Measurements from ENCODE around the gene CA5A. TPM values are rescaled to one million over a fixed set of nuclear protein-coding genes. Genes with fewer than 3 reads are reported as not detected.

Gene CA5A
- total RNA-seq (2016; rRNA removed; fragmentation: Illumina TruSeq; extraction: Trizol) (85.7 and 106 TPM in 2 replicates), polyA plus RNA-seq (2011; rRNA removed) (66.8 and 70.0 TPM in 2 replicates), polyA minus RNA-seq (2011; rRNA and poly(A)+ RNA removed; ENCODE audit: low replicate concordance) (132 TPM in 1 of 2 replicates, not detected in the other), Bru-seq, nascent RNA (percentile 89 among the genes with signal in this experiment), BruChase-seq, experiment 1, labeled RNA remaining after a 6-hour chase (percentile 82 among the genes with signal in this experiment), BruChase-seq, experiment 2, labeled RNA remaining after a 2-hour chase (percentile 92 among the genes with signal in this experiment)
- 32.7 and 37.9 TPM in 2 replicates for total RNA-seq (2016; cell fraction: cytosol; rRNA removed; fragmentation: Illumina TruSeq; extraction: Trizol; ENCODE audit: low read depth)
- 85.8 and 97.2 TPM in 2 replicates for total RNA-seq (2016; cell fraction: insoluble cytoplasmic fraction; rRNA removed; fragmentation: Illumina TruSeq; extraction: Trizol)
- 29.8 and 38.9 TPM in 2 replicates for total RNA-seq (2016; cell fraction: membrane; rRNA removed; fragmentation: Illumina TruSeq; extraction: Trizol)
- total RNA-seq (2016; cell fraction: nucleus; rRNA removed; fragmentation: Illumina TruSeq; extraction: Trizol), result 97.3 and 115 TPM in 2 replicates
- polyA plus RNA-seq (2011; cell fraction: cytosol; rRNA removed), result 69.7 and 71.1 TPM in 2 replicates
- 186 and 199 TPM in 2 replicates for polyA plus RNA-seq (2011; cell fraction: nucleus; rRNA removed)
- 44.2 and 48.2 TPM in 2 replicates for polyA plus RNA-seq (2012)
- polyA plus RNA-seq (2016; cell fraction: cytosol; fragmentation: Illumina TruSeq; extraction: Trizol; ENCODE audit: low read depth), result 21.5 and 23.0 TPM in 2 replicates
- polyA plus RNA-seq (2016; cell fraction: insoluble cytoplasmic fraction; fragmentation: Illumina TruSeq; extraction: Trizol; ENCODE audit: low read depth), result 68.8 and 71.9 TPM in 2 replicates
- polyA plus RNA-seq (2016; cell fraction: membrane; fragmentation: Illumina TruSeq; extraction: Trizol; ENCODE audit: low read depth), result 18.4 and 18.5 TPM in 2 replicates
- polyA plus RNA-seq (2016; cell fraction: nucleus; fragmentation: Illumina TruSeq; extraction: Trizol; ENCODE audit: insufficient read depth, low read depth), result 127 and 130 TPM in 2 replicates
- polyA minus RNA-seq (2011; cell fraction: cytosol; rRNA and poly(A)+ RNA removed), result 12.6 and 15.9 TPM in 2 replicates
- 114 and 132 TPM in 2 replicates for polyA minus RNA-seq (2011; cell fraction: nucleus; rRNA and poly(A)+ RNA removed)
- long read RNA-seq, experiment 1, full-length matches to known transcripts, result 32 of 61 reads
- long read RNA-seq, experiment 1, partial matches to known transcripts, result 4 of 61 reads
- long read RNA-seq, experiment 1, other reads (novel, unspliced or antisense), result 25 of 61 reads
- long read RNA-seq, experiment 2, full-length matches to known transcripts, result 40 of 95 reads
- long read RNA-seq, experiment 2, partial matches to known transcripts, result 31 of 95 reads
- long read RNA-seq, experiment 2, other reads (novel, unspliced or antisense), result 24 of 95 reads

- intact Hi-C loops (cut with micrococcal nuclease; ENCODE audit: unreplicated experiment), result loop anchor here (1.0 kb wide), 1 partner anchor 12 kb away; no protein-coding TSS in a partner anchor
- FAIRE-seq (peak; percentile 99), DNase-seq (ENCODE audit: low spot score) (peak; percentile 96), ATAC-seq (peak; percentile 91)
- no peak within 1 kb of the TSS for H2AFZ ChIP-seq (ENCODE audit: low read length)
- TSS peak; percentile 99 for BruUV-seq (replicated peaks)
- WGBS (ENCODE audit: low lambda C conversion rate), result 11% methylated on average over 14 of the region's 15 CpGs
- peak within 1 kb of the TSS; percentile 85 for H3K9ac ChIP-seq (ENCODE audit: insufficient read depth, low read depth, low read length)
- in situ Hi-C loops (cut with HindIII; ENCODE audit: extremely low pct_ligation_motif_present, low pct_unique_long_range_greater_than_20kb), result no loop called here
- peak within 1 kb of the TSS; percentile 94 for H3K27ac ChIP-seq (ENCODE audit: extremely low read length, insufficient read depth, low read length)
- H4K20me1 ChIP-seq (ENCODE audit: insufficient read depth, low read length), result peaks cover 34% of the 10 kb centered on the region
- H3K4me2 ChIP-seq (ENCODE audit: low read depth, low read length), result peak within 1 kb of the TSS; percentile 90
- peaks cover 48% of the 10 kb centered on the region for H3K79me2 ChIP-seq (ENCODE audit: insufficient read depth, low read length)
- H3K4me1 ChIP-seq (ENCODE audit: insufficient read depth, low read length), result peaks cover 68% of the 10 kb centered on the region
- H3K27me3 ChIP-seq (ENCODE audit: control insufficient read depth in 1 of 2, insufficient read depth in 2 of 2, low read length in 2 of 2), result no peaks in the 10 kb centered on the region; a peak in 1 of 5 replicates
- ChIA-PET CTCF (ENCODE audit: low intra/inter-chr PET ratio, low total read pairs) (no interaction called here), POLR2A (interaction anchor here (0.7 to 6.5 kb wide), 10 partner anchors 9 to 624 kb away, joined by 3 to 110 read pairs (median 4); partner anchors contain the start of genes BANP and KLHDC4)
- H3K9me3 ChIP-seq (ENCODE audit: low read length), result no peaks in the 10 kb centered on the region
- no peaks in the 10 kb centered on the region for H3K36me3 ChIP-seq (replicated peaks in 1 of 2; ENCODE audit: control insufficient read depth in 1 of 2, insufficient read depth in 2 of 2, low read length in 2 of 2)
- H3K4me3 ChIP-seq (replicated peaks in 1 of 3; ENCODE audit: insufficient read depth in 1 of 3, low read depth in 2 of 3, low read length in 3 of 3), result peak within 1 kb of the TSS; percentile 58 to 83 (median 73)
- TF ChIP-seq ELF3 (CRISPR knock-in tag; IDR thresholded peaks at IDR 0.05) (peak; percentile 81), NFE2L2 (IDR thresholded peaks at IDR 0.05; ENCODE audit: low read length) (no peak), DMAP1 (CRISPR knock-in tag; IDR thresholded peaks at IDR 0.05) (peak; percentile 96), PITX1 (CRISPR knock-in tag; IDR thresholded peaks at IDR 0.05) (peak; percentile 100), HNRNPL (IDR thresholded peaks at IDR 0.05; ENCODE audit: low read depth, low read length) (peak; percentile 83), ZNF574 (CRISPR knock-in tag; IDR thresholded peaks at IDR 0.05) (peak; percentile 85), ZNF292 (CRISPR knock-in tag; IDR thresholded peaks at IDR 0.05; ENCODE audit: borderline replicate concordance, low read depth) (peak; percentile 98; the same call in 1 of the 2 replicates), HNF4G (IDR thresholded peaks at IDR 0.05; ENCODE audit: borderline replicate concordance, low read depth, low read length) (peak; percentile 96), HNF4G (CRISPR knock-in tag; IDR thresholded peaks at IDR 0.05; ENCODE audit: borderline replicate concordance, low read depth) (peak; percentile 98; the same call in 1 of the 2 replicates), KDM4B (CRISPR knock-in tag; IDR thresholded peaks at IDR 0.05) (no peak), ZFP41 (CRISPR knock-in tag; IDR thresholded peaks at IDR 0.05; ENCODE audit: borderline replicate concordance) (peak; percentile 55; the same call in 1 of the 2 replicates), FOXA1 (IDR thresholded peaks at IDR 0.05) (no peak), FOXA1 (CRISPR knock-in tag; IDR thresholded peaks at IDR 0.05) (peak; percentile 59; the same call in 1 of the 2 replicates), CEBPB (IDR thresholded peaks at IDR 0.05; ENCODE audit: borderline replicate concordance, low read depth, low read length) (peak; percentile 85), SIN3A (IDR thresholded peaks at IDR 0.05; ENCODE audit: borderline replicate concordance, low read depth, low read length) (peak; percentile 53; the same call in 1 of the 2 replicates)
- TF ChIP-seq, protein P1, sequence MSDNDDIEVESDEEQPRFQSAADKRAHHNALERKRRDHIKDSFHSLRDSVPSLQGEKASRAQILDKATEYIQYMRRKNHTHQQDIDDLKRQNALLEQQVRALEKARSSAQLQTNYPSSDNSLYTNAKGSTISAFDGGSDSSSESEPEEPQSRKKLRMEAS (IDR thresholded peaks at IDR 0.05), result peak; percentile 88
These were observed at the start of gene CA5A for GRCh38 chr16:87936375-87937230. Gene CA5A (minus strand): TSS chr16:87936529. CDS start chr16:87936450, 79 bp downstream.
